SIG-M5 treated with dmso at 0.1 percent for 504 hours (cell line): ENCODE measurements around the gene CADM3.

Source experiments
- DNase-seq: peaks from one replicate; lab custom pipeline; 2025; ENCODE audit not compliant: unreplicated experiment; lab: John Stamatoyannopoulos, UW

The CADM3 gene

DNA sequence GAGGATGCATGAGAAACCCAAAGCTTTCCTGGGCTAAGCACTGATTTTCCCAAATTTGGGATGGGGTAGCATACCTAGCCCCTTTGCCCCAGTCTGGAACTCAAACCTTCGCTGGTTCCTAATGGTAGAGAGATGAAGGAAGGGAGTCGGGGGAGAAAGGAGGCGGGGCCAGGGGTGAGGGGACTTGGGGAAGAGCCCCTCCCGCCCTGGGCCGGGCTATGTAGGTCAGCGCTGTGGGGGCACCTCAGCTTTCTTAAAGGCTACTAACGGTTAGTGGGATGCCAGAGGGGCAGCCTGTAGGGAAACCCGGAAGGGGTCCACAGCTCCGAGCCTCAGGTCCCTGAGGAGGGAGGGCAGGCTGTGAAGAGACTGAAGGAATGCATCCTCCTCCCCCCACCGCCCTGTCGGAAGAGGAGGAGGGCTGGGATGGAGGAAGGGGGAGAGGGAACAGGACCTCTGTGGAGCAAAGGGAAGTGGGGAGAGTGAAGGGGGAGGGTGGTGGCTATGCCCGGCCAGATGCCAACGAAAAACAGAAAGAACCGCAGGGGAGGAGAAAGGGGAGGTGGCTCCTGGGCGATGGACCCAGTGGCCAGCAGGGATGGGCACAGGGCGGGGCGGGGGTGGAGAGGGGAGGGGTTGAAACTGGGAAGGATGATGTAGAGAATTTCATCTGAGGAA, 1.3 kb downstream of the CADM3 start:
- DNase-seq: no peak

DNA sequence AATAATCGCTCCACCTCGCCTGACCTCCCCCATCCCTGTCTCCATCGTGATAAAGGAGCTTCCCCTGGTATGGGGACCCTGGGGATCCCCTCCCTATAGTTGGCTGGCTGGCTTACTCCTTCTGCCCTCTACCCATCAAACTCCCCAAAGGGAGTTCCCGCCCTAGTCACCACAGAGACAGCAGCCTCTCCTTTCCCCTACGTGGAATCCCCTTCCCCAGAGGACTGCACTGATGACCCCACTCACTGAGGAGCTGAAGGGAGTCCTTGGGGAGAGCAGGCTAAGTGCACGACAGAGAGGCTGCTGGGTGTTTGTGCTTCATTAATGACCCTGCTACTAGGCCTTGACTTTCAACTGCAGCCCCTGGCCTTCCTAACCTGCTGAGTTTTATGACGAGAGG, 1.9 kb downstream of the CADM3 start:
- no peak for DNase-seq

GRCh38 chr1:159175571-159175970, 4.2 kb downstream of the CADM3 start:
- DNase-seq: no peak

GRCh38 chr1:159177272-159177907, 6.0 kb downstream of the CADM3 start:
- peak; percentile 84 for DNase-seq

- no peak for DNase-seq
Observed at GRCh38 chr1:159179906-159180305, 8.5 kb downstream of the CADM3 start.

DNA sequence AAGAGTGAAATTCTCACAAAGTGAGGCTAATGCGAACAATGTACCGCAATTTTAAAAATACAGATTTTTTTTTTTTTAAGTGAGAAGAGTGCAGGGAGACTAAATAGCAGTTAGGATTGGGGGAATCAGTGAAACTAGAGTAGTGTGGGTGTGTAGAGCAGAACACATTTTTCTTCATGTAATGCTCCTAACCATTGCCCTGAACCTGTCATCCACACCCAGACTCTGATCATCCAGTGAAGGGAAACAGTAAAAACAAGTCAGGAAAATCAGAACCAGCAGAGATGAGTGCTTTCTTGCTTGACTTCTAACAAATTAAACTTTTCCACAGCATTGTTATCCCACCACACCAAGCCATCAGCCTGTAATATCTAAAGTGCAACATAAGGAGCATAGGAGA, 9.1 kb downstream of the CADM3 start:
- no peak for DNase-seq

DNA sequence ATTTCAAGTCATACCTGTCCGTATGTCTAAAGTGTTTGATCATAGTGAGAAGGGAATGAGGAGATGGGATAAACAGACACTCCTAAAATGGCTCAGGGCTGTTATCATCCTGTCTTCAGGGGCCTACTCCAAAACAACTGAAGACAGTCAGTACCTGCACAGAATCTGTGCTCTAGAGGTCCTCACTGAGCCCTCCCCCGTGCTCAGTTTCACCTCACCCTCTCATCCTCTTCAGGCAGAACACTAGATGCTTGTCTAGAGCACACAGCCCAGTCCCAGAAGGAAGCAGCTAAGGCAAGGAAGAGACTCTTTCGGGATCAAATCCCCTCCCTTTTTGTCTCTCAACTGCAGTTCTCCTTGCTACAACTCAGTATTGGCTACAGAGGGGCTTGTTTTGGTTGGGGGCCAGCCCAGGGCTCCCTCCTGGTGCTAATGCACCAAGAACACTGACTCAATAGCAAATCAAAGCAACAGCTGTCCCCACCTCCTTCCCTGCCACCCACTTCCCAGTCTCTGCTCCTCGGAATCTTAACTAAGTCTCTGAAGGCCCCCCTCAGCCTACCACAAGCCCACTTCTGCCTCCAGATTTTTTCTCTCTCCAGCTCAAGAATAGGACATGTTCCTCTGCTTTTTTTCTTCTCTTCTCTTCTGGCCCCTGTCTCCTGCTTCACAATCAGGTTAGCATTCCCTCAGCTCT, 10.1 kb downstream of the CADM3 start:
- DNase-seq: no peak

GRCh38 chr1:159184201-159184600, 12.8 kb downstream of the CADM3 start:
- no peak for DNase-seq

DNA sequence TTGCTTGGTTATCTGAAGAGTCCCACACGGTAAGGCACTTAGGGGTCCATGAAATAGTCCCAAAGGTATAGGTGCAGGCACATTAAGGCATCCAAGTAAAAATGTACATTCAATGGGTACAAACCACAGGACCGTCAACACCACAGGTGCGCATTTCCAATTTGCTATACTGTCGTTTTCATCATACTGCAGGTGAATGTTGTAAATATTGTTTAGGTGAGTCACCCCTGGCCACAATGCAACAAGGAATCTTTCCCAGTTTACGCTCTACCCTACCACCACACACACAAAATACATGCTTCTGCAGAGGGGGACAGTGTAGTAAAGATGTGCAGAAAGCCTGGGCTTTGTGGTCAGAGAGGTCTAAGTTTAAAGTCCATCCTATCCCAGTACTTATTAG, 13.7 kb downstream of the CADM3 start:
- no peak for DNase-seq

DNA sequence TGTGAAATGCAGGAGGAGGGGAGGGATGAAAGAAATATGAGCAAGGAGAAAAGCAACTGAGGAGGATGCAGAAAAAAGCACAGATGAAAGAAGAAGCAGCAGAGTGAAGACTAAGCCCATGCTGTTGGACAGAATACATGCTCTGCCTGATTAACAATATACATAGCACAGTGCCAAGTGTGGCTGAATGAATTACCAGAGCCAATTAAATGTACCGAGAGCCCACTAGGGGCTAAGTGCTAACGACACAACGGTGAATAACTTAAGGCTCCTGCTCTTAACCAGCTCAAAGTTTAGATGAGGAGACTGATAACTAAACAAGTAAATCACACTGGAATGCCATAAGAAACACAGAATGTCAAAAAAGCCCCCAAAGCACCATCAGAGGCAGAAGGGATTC, 15.6 kb downstream of the CADM3 start:
- no peak for DNase-seq

- no peak for DNase-seq
Observed at GRCh38 chr1:159187647-159188374, 16.4 kb downstream of the CADM3 start.

GRCh38 chr1:159188375-159188788, 17.0 kb downstream of the CADM3 start:
- DNase-seq: no peak

DNA sequence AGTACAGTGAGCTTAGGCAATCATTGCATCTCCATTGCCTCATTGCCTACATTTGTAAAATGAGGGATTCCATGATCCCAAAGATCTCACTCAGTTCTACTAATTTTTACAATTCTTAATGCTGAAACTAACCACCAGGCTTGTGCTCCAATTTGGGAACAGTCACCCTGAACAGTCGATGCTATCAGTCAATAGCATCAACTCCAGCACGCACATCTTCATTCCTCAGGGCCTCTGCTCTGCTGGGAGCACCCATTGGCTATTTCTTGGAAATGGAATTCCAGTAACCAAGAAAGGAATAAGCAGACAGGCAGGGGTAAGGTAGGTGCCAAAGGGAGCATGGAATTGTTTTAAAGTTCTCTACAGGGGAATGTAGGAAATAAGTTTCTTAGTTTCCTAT, 19.0 kb downstream of the CADM3 start:
- DNase-seq: no peak

GRCh38 chr1:159196543-159196942, 25.1 kb downstream of the CADM3 start:
- no peak for DNase-seq

- peak; percentile 71 for DNase-seq
Observed at GRCh38 chr1:159197561-159198557, 26.4 kb downstream of the CADM3 start.

GRCh38 chr1:159199901-159200300, 28.5 kb downstream of the CADM3 start:
- DNase-seq: no peak

- DNase-seq: peak; percentile 69
Observed at GRCh38 chr1:159200769-159201168, 29.4 kb downstream of the CADM3 start.

- peak; percentile 85 for DNase-seq
Observed at GRCh38 chr1:159201642-159202041, 30.2 kb downstream of the CADM3 start.

- DNase-seq: no peak
Observed at GRCh38 chr1:159203610-159204009, 32.2 kb downstream of the CADM3 start.
